HG03039 (cell line): Measurements from ENCODE around the gene NT5C1A.

Experiments used
- ATAC-seq: cut with Tn5 transposase; IDR thresholded peaks from one replicate; pipeline ENCODE4 v1.9.1; 2021; ENCODE audit warnings: mild to moderate bottlenecking, moderate library complexity; ENCODE audit not compliant: unreplicated experiment

Gene NT5C1A

DNA sequence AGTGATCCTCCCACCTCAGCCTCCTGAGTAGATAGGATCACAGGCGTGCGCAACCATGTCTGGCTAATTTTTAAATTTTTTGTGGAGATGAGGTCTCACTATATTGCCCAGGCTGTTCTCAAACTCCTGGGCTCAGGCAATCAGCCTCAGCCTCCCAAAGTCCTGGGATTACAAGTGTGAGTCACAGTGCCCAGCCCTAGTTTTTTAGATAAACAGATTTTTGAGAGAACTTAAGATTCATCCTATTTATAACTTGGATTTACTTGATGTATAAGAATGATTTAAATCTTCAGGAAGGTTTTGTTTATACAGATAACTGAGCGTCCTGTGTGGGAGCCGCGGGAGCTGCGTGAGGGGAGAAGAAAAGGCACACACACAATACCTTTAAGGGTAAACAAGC lies 58.7 kb downstream of the NT5C1A start:
- ATAC-seq, result no peak

- no peak for ATAC-seq
Measured at GRCh38 chr1:39609618-39610331, 62.1 kb downstream of the NT5C1A start.
